NCI-H1417 treated with DMSO at 0.1 percent for 48 hours (cell line): ENCODE data around the gene HOXC10.
A peak's percentile ranks its signal among the peaks of the same experiment; 100 is the strongest.

Experiments
- DNase-seq: peaks from one replicate; lab custom pipeline; 2025; lab: John Stamatoyannopoulos, UW

The HOXC10 gene

DNA sequence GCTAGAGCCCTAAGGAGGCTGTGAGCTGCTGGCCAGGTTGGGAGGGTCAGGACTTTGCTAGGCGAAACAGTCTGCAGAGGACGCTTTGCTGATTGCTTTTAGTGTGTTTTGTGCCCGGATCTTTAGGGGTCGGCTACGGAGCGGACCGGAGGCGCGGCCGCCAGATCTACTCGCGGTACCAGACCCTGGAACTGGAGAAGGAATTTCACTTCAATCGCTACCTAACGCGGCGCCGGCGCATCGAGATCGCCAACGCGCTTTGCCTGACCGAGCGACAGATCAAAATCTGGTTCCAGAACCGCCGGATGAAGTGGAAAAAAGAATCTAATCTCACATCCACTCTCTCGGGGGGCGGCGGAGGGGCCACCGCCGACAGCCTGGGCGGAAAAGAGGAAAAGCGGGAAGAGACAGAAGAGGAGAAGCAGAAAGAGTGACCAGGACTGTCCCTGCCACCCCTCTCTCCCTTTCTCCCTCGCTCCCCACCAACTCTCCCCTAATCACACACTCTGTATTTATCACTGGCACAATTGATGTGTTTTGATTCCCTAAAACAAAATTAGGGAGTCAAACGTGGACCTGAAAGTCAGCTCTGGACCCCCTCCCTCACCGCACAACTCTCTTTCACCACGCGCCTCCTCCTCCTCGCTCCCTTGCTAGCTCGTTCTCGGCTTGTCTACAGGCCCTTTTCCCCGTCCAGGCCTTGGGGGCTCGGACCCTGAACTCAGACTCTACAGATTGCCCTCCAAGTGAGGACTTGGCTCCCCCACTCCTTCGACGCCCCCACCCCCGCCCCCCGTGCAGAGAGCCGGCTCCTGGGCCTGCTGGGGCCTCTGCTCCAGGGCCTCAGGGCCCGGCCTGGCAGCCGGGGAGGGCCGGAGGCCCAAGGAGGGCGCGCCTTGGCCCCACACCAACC is 44.8 kb downstream of the HOXC10 start:
- no peak for DNase-seq

DNA sequence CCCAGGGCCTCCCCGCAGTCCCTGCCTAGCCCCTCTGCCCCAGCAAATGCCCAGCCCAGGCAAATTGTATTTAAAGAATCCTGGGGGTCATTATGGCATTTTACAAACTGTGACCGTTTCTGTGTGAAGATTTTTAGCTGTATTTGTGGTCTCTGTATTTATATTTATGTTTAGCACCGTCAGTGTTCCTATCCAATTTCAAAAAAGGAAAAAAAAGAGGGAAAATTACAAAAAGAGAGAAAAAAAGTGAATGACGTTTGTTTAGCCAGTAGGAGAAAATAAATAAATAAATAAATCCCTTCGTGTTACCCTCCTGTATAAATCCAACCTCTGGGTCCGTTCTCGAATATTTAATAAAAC is 45.5 kb downstream of the HOXC10 start:
- DNase-seq, result no peak

- no peak for DNase-seq
Observed at GRCh38 chr12:54030889-54031471, 46.0 kb downstream of the HOXC10 start.

DNA sequence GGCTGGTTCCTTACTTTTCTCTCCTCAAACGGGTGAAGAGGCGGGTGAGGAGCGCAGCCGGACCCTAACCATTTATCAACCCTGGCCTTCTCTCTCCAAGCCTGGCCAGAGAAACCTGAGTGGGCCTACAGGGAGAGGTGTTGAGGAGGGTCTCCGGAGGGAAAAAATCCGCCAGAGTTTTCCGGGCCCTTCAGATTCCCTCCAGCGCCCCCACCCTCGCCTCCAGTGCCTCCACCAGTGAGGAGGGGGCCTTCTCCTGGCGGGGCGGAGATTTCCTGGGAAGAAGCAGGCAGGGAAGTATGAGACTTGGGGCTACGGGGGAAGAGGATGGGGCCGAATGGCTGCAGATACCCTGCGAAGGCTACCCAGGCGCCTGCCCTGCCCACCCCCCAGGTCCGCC is 46.5 kb downstream of the HOXC10 start:
- DNase-seq, result no peak

DNA sequence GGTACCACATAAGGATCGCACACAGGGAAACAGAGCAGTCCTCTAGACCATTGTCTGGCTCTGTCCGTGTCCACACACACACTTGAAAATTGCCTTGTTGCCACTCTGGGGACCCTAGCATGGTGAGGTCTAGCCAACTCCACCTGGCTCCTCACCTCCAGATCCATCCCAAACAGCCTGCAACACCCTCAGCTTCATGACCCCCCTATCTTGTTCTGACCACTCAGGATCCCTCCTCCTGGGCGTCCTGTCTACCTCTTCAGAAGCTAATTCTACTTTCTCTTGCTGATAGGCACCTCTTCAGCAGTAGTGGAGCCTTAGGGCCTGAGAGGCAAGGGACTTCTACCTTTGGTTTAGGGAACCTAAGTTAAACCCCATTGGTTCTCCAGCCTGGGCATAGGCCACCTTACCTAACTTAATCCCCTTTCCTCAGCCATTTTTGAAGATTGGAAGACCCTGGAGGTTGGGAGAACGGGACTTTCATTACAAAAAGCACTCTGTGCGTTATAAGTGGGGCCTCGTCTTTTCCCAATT is 47.2 kb downstream of the HOXC10 start:
- no peak for DNase-seq

GRCh38 chr12:54032627-54033100 is 47.7 kb downstream of the HOXC10 start, which contains the start of gene HOXC5:
Gene HOXC5 (plus strand): TSS chr12:54033050. CDS start chr12:54033123, 73 bp downstream.
- DNase-seq, result no peak

- peak; percentile 71 for DNase-seq
Observed at GRCh38 chr12:54033106-54033979, 48.4 kb downstream of the HOXC10 start.

DNA sequence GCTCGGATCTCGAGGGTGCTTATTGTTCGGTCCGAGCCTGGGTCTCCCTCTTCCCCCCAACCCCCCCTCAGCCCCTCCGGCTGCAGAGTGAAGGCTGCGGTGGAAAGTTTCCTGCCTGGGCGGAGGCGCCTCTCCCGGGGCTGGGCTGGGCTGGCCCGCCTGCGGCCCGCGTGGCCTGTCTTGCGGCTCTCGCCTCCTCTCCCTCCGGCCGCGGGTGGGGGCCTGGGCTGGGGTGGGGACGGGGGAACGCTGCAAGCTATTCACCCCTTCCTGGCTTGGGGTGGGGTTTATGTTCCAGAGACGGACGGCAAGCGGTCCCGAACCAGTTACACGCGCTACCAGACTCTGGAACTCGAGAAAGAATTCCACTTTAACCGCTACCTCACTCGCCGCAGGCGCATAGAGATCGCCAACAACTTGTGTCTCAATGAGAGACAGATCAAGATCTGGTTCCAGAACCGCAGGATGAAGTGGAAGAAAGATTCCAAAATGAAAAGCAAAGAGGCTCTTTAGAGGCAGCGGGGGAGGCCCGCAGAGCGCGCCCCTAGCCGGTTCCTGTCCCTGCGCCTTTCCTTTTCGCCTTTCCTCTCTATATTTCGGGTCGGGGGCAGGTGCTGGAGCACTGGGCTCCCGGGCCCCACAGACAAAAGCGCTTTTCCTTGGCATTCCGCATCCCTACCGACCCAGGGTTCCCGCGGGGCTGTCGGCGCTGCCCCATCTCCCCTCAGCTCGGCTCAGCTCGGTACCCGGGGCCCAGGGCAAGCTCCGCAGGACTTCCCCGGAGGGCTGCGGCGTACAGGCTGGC is 49.2 kb downstream of the HOXC10 start:
- DNase-seq, result no peak

GRCh38 chr12:54034785-54035310 is 49.9 kb downstream of the HOXC10 start:
- DNase-seq, result no peak

- DNase-seq, result no peak
Observed at GRCh38 chr12:54035568-54036264, 50.8 kb downstream of the HOXC10 start.

GRCh38 chr12:54036620-54037359 is 51.8 kb downstream of the HOXC10 start:
- no peak for DNase-seq

GRCh38 chr12:54037360-54038283 is 52.7 kb downstream of the HOXC10 start:
- DNase-seq, result no peak

GRCh38 chr12:54038284-54038870 is 53.4 kb downstream of the HOXC10 start:
- DNase-seq, result no peak

- no peak for DNase-seq
Observed at GRCh38 chr12:54038871-54039414, 54.0 kb downstream of the HOXC10 start.

GRCh38 chr12:54039417-54040147 is 54.6 kb downstream of the HOXC10 start:
- no peak for DNase-seq
